ENCODE results near the gene SULT2B1. TPM values are rescaled to one million over a fixed set of nuclear protein-coding genes. Genes with fewer than 3 reads are reported as not detected.

Gene SULT2B1
- polyA plus RNA-seq, 2 of the 4 experiments (the other 2 are of a cell fraction): 22.2 to 34.3 TPM

DNA sequence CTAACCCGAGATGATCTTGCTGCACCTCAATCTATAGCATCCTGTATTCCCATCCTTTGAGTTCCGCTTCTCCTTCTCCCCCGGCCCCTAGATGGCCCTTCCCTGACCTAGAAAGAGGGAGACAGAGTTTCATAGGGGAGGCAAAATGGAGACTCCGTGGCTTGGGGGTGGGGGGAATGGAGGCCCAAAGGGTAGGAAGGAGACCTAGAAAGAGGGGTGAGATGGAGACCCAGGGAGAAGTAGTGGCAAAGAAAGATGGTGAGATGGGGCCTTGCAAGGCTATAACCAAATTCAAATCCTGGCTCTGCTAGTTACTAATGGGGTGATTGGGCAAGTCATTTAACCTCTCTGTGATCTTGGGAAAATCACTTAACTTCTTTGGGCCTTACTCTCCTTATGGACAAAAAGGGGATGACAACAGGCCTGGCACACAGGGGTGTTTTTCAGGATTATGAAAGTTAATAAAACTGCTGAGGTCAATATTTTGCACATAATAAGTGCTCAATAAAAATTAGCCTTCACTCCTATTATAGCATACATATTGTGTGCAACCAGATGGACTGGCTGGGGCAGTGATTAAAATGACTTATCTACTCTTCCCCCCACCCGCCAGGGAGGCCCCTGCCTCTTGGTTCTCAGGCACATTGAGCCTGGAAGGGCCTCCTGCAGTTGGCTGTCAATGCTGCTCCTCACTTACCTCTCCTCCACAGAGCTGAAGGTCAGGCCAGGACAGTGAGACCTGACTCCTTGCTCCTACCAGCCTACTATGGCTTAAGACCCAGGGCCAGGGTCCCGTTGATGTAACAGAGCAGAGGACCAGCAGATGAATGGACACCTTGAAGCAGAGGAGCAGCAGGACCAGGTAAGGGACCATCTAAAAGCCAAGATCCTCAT lies 68.0 kb downstream of the SULT2B1 start (continued):
- no peak for TF ChIP-seq NFE2L2 (conservative IDR thresholded peaks at IDR 0.05; ENCODE audit: low read length)
- TF ChIP-seq CHD4 (IDR thresholded peaks at IDR 0.05; ENCODE audit: borderline replicate concordance): peak; percentile 99
- no peak for TF ChIP-seq MYC (IDR thresholded peaks at IDR 0.05; ENCODE audit: borderline replicate concordance, low read length)
- TF ChIP-seq HOXA7 (CRISPR knock-in tag; IDR thresholded peaks at IDR 0.05): 0 out of 2 replicates have a peak, but pooled peaks have one; percentile 32
- TF ChIP-seq TFCP2L1 (CRISPR knock-in tag; IDR thresholded peaks at IDR 0.05): no peak; the same call in 1 of the 2 replicates
- TF ChIP-seq ZSCAN20 (CRISPR knock-in tag; IDR thresholded peaks at IDR 0.05): 0 out of 2 replicates have a peak, but pooled peaks have one; percentile 35
- no peak; the same call in 1 of the 2 replicates for TF ChIP-seq RFX5 (IDR thresholded peaks at IDR 0.05)
- 0 out of 2 replicates have a peak, but pooled peaks have one; percentile 84 for TF ChIP-seq TP53 (CRISPR knock-in tag; IDR thresholded peaks at IDR 0.05)
- TF ChIP-seq, protein P1, sequence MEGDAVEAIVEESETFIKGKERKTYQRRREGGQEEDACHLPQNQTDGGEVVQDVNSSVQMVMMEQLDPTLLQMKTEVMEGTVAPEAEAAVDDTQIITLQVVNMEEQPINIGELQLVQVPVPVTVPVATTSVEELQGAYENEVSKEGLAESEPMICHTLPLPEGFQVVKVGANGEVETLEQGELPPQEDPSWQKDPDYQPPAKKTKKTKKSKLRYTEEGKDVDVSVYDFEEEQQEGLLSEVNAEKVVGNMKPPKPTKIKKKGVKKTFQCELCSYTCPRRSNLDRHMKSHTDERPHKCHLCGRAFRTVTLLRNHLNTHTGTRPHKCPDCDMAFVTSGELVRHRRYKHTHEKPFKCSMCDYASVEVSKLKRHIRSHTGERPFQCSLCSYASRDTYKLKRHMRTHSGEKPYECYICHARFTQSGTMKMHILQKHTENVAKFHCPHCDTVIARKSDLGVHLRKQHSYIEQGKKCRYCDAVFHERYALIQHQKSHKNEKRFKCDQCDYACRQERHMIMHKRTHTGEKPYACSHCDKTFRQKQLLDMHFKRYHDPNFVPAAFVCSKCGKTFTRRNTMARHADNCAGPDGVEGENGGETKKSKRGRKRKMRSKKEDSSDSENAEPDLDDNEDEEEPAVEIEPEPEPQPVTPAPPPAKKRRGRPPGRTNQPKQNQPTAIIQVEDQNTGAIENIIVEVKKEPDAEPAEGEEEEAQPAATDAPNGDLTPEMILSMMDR (IDR thresholded peaks at IDR 0.05): no peak
- no peak for TF ChIP-seq BHLHE40 (IDR thresholded peaks at IDR 0.05; ENCODE audit: low read depth, low read length)
- TF ChIP-seq SMC3 (IDR thresholded peaks at IDR 0.05): no peak

DNA sequence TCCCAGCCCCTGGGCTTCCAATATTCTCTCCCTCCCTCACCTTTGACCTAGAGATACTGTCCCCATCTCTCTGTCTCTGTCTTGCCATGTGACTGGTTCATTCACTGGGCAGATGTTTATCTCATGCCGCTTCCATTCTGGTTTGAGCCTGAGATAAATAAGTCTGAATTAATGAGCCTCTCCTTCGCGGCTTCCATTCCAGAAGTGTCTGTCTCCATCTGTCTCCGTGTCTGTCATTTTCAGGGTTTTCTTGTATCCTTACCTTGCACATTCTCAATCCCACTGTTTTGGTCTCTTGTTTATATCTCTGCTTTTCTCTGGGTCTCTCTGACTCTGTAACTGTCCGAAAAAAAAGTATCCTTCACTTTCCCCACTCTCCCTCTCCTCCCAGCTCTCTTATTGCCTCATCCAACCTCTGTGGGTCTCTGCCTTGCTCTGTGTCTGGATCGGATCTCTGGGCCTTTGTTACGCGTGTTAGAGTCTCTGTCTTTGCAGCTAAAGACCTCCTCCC lies 71.6 kb downstream of the SULT2B1 start:
- CTCF ChIA-PET: interaction anchor here (0.5 to 1.6 kb wide), 10 partner anchors 8 to 117 kb away, joined by 3 to 5 read pairs (median 3); partner anchors contain the start of genes CA11 and FAM83E
- H3K4me2 ChIP-seq: peak overlapping the region; percentile 72
- H3K27ac ChIP-seq: peak overlapping the region; percentile 61 to 76

More for the DNA sequence above, 71.6 kb downstream of the SULT2B1 start:
- FAIRE-seq: no peak
- no peak for DNase-seq (ENCODE audit: low read depth in 1 of 2, low spot score in 1 of 2)
- ATAC-seq: no peak
- POLR2A ChIA-PET: interaction anchor here (0.7 to 1.1 kb wide), 4 partner anchors 9 to 62 kb away, joined by 3 to 9 read pairs (median 4); partner anchors contain the start of gene FAM83E
- 66% methylated on average over 8 of the region's 8 CpGs for WGBS (ENCODE audit: missing lambda C conversion rate)
- H3K9me3 ChIP-seq: no peaks in the 10 kb centered on the region
- H3K4me1 ChIP-seq: peaks cover 27% of the 10 kb centered on the region
- H3K4me3 ChIP-seq: no peak overlapping the region
- TF ChIP-seq JUNB (IDR thresholded peaks at IDR 0.05): no peak
- no peak for TF ChIP-seq FOXS1 (CRISPR knock-in tag; IDR thresholded peaks at IDR 0.05)
- no peak for TF ChIP-seq CHD4 (IDR thresholded peaks at IDR 0.05; ENCODE audit: borderline replicate concordance)
- TF ChIP-seq, protein P2, sequence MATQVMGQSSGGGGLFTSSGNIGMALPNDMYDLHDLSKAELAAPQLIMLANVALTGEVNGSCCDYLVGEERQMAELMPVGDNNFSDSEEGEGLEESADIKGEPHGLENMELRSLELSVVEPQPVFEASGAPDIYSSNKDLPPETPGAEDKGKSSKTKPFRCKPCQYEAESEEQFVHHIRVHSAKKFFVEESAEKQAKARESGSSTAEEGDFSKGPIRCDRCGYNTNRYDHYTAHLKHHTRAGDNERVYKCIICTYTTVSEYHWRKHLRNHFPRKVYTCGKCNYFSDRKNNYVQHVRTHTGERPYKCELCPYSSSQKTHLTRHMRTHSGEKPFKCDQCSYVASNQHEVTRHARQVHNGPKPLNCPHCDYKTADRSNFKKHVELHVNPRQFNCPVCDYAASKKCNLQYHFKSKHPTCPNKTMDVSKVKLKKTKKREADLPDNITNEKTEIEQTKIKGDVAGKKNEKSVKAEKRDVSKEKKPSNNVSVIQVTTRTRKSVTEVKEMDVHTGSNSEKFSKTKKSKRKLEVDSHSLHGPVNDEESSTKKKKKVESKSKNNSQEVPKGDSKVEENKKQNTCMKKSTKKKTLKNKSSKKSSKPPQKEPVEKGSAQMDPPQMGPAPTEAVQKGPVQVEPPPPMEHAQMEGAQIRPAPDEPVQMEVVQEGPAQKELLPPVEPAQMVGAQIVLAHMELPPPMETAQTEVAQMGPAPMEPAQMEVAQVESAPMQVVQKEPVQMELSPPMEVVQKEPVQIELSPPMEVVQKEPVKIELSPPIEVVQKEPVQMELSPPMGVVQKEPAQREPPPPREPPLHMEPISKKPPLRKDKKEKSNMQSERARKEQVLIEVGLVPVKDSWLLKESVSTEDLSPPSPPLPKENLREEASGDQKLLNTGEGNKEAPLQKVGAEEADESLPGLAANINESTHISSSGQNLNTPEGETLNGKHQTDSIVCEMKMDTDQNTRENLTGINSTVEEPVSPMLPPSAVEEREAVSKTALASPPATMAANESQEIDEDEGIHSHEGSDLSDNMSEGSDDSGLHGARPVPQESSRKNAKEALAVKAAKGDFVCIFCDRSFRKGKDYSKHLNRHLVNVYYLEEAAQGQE (IDR thresholded peaks at IDR 0.05): no peak
- TF ChIP-seq, protein P3, sequence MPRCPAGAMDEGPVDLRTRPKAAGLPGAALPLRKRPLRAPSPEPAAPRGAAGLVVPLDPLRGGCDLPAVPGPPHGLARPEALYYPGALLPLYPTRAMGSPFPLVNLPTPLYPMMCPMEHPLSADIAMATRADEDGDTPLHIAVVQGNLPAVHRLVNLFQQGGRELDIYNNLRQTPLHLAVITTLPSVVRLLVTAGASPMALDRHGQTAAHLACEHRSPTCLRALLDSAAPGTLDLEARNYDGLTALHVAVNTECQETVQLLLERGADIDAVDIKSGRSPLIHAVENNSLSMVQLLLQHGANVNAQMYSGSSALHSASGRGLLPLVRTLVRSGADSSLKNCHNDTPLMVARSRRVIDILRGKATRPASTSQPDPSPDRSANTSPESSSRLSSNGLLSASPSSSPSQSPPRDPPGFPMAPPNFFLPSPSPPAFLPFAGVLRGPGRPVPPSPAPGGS (IDR thresholded peaks at IDR 0.05): no peak
- no peak for TF ChIP-seq HOXB5 (CRISPR knock-in tag; IDR thresholded peaks at IDR 0.05)
- TF ChIP-seq KDM5A (IDR thresholded peaks at IDR 0.05): no peak
- TF ChIP-seq ESRRA (IDR thresholded peaks at IDR 0.05; ENCODE audit: borderline replicate concordance, low read length): no peak
- no peak for TF ChIP-seq FOSL2 (IDR thresholded peaks at IDR 0.05)
- TF ChIP-seq FOSL2 (CRISPR knock-in tag; IDR thresholded peaks at IDR 0.05): no peak
- no peak for TF ChIP-seq FOSB (CRISPR knock-in tag; IDR thresholded peaks at IDR 0.05)
- no peak for TF ChIP-seq HOXB13 (CRISPR knock-in tag; IDR thresholded peaks at IDR 0.05; ENCODE audit: low read depth)
- no peak for TF ChIP-seq JUN (IDR thresholded peaks at IDR 0.05)
- TF ChIP-seq, protein P4, sequence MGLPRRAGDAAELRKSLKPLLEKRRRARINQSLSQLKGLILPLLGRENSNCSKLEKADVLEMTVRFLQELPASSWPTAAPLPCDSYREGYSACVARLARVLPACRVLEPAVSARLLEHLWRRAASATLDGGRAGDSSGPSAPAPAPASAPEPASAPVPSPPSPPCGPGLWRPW (IDR thresholded peaks at IDR 0.05): no peak
- TF ChIP-seq ZSCAN20 (CRISPR knock-in tag; IDR thresholded peaks at IDR 0.05): no peak
- TF ChIP-seq POLR2AphosphoS2 (conservative IDR thresholded peaks at IDR 0.05; ENCODE audit: low read length): no peak
- TF ChIP-seq BHLHE40 (IDR thresholded peaks at IDR 0.05; ENCODE audit: low read depth, low read length): no peak
- TF ChIP-seq, protein P5, sequence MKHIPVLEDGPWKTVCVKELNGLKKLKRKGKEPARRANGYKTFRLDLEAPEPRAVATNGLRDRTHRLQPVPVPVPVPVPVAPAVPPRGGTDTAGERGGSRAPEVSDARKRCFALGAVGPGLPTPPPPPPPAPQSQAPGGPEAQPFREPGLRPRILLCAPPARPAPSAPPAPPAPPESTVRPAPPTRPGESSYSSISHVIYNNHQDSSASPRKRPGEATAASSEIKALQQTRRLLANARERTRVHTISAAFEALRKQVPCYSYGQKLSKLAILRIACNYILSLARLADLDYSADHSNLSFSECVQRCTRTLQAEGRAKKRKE (CRISPR knock-in tag; IDR thresholded peaks at IDR 0.05; ENCODE audit: low read depth): no peak

All from A549 (cell line).